SH-SY5Y (cell line): ENCODE measurements around the gene SEMA3C.

Experiments used
- GATA2 ChIP-seq: IDR thresholded peaks from 2 replicates; pipeline ENCODE4 v1.6.1; 2011; ENCODE audit warnings: mild to moderate bottlenecking, low read depth, low read length
- GATA3 ChIP-seq: IDR thresholded peaks from 2 replicates; pipeline ENCODE4 v1.6.1; 2011; ENCODE audit warnings: low read depth, mild to moderate bottlenecking, low read length, moderate library complexity

- TF ChIP-seq GATA2 (no peak), GATA3 (no peak)
Measured at GRCh38 chr7:80781146-80781545, 137.7 kb downstream of the SEMA3C start.
